Neural cell (in vitro differentiated cells): Measurements from ENCODE around the gene CDSN. TPM values are rescaled to one million over a fixed set of nuclear protein-coding genes. Genes with fewer than 3 reads are reported as not detected.
"Not testable (repeated sequence)": the region's sequence is repeated elsewhere in the genome, so short reads cannot be mapped to it uniquely, and the experiment has no call there.

ENCODE experiments used
- H2AFZ ChIP-seq: fragments of 200-600, 300-800 bp; sonication (generic), shearing (Covaris generic); 2 replicates; pipeline ENCODE4 v1.6.0; 2014; ENCODE audit warnings: low read depth, mild to moderate bottlenecking, antibody characterized with exemption, low read length, moderate library complexity
- H3F3A ChIP-seq: fragments of 200-600 bp; shearing (Covaris generic); 2 replicates; pipeline ENCODE4 v1.6.1; 2016; ENCODE audit warnings: mild to moderate bottlenecking, moderate library complexity, mixed read lengths, antibody characterized with exemption, low read length; ENCODE audit not compliant: insufficient read depth, poor library complexity, severe bottlenecking
- H3K27ac ChIP-seq: fragments of 200-600, 300-800 bp; sonication (generic), shearing (Covaris generic); 2 replicates; pipeline ENCODE4 v1.5.1; 2014; ENCODE audit warnings: mild to moderate bottlenecking, low read length, moderate library complexity
- H3K27me3 ChIP-seq: fragments of 300-800, 200-600 bp; sonication (generic), shearing (Covaris generic); 2 replicates; pipeline ENCODE4 v1.6.0; 2014; ENCODE audit warnings: mild to moderate bottlenecking, low read depth, low read length, moderate library complexity; ENCODE audit not compliant: insufficient read depth
- H3K36me3 ChIP-seq: fragments of 300-800, 200-600 bp; sonication (generic), shearing (Covaris generic); 2 replicates; pipeline ENCODE4 v1.5.1; 2014; ENCODE audit warnings: mild to moderate bottlenecking, antibody characterized with exemption, low read length, moderate library complexity; ENCODE audit not compliant: insufficient read depth
- H3K4me2 ChIP-seq: fragments of 300-800, 200-600 bp; sonication (generic), shearing (Covaris generic); 2 replicates; pipeline ENCODE4 v1.6.0; 2014; ENCODE audit warnings: mild to moderate bottlenecking, low read length
- H3K4me3 ChIP-seq: fragments of 300-800, 200-600 bp; sonication (generic), shearing (Covaris generic); 2 replicates; pipeline ENCODE4 v1.5.1; 2014; ENCODE audit warnings: mild to moderate bottlenecking, low read length, moderate library complexity
- H3K79me2 ChIP-seq: fragments of 200-600 bp; shearing (Covaris generic); replicated peaks from 2 replicates; pipeline ENCODE4 v1.6.0; 2014; ENCODE audit warnings: mild to moderate bottlenecking, low read length, moderate library complexity; ENCODE audit not compliant: insufficient read depth
- H3K9ac ChIP-seq: fragments of 300-800, 200-600 bp; sonication (generic), shearing (Covaris generic); 2 replicates; pipeline ENCODE4 v1.6.1; 2016; ENCODE audit warnings: mild to moderate bottlenecking, low read length, mixed read lengths
- H3K9me2 ChIP-seq: fragments of 200-600 bp; shearing (Covaris generic); 2 replicates; pipeline ENCODE4 v1.6.1; 2016; ENCODE audit warnings: mild to moderate bottlenecking, low read length, mixed read lengths; ENCODE audit not compliant: insufficient read depth
- H3K9me3 ChIP-seq: fragments of 200-600, 300-800 bp; sonication (generic), shearing (Covaris generic); 2 replicates; pipeline ENCODE4 v1.6.1; 2016; ENCODE audit warnings: mild to moderate bottlenecking, mixed run types, low read length, moderate library complexity, mixed read lengths
- H4K20me1 ChIP-seq: fragments of 200-600 bp; shearing (Covaris generic); 2 replicates; pipeline ENCODE4 v1.6.1; 2016; ENCODE audit warnings: mild to moderate bottlenecking, mixed run types; ENCODE audit not compliant: insufficient read depth
- EP300 ChIP-seq: fragments of 450-650 bp; conservative IDR thresholded peaks from 2 replicates; pipeline ENCODE4 v1.6.1; 2014; ENCODE audit warnings: antibody characterized with exemption, mild to moderate bottlenecking, moderate library complexity; ENCODE audit not compliant: poor library complexity, severe bottlenecking
- EZH2 ChIP-seq: fragments of 200-600, 300-800 bp; shearing (Covaris generic), sonication (generic); IDR thresholded peaks from 2 replicates; pipeline ENCODE4 v1.6.1; 2014; ENCODE audit warnings: antibody characterized with exemption, low read length, borderline replicate concordance, mild to moderate bottlenecking; ENCODE audit not compliant: insufficient read depth, poor library complexity, severe bottlenecking
- MXI1 ChIP-seq: fragments of 450-650 bp; conservative IDR thresholded peaks from 2 replicates; pipeline ENCODE4 v1.6.1; 2014; ENCODE audit warnings: antibody characterized with exemption, mild to moderate bottlenecking; ENCODE audit not compliant: poor library complexity, severe bottlenecking
- POLR2AphosphoS5 ChIP-seq: IDR thresholded peaks from 2 replicates; pipeline ENCODE4 v1.6.1; 2012
- RAD21 ChIP-seq: fragments of 450-650 bp; conservative IDR thresholded peaks from 2 replicates; pipeline ENCODE4 v1.6.1; 2014; ENCODE audit warnings: antibody characterized with exemption, mild to moderate bottlenecking, moderate library complexity
- SMC3 ChIP-seq: fragments of 450-650 bp; conservative IDR thresholded peaks from 2 replicates; pipeline ENCODE4 v1.6.1; 2014; ENCODE audit warnings: antibody characterized with exemption, mild to moderate bottlenecking, moderate library complexity; ENCODE audit not compliant: poor library complexity
- TAF1 ChIP-seq: IDR thresholded peaks from 2 replicates; pipeline ENCODE4 v1.6.1; 2012; ENCODE audit warnings: low read depth
- polyA plus RNA-seq: library from polyadenylated mRNA; depleted of rRNA; stranded (reverse); fragments of >200 nt; gene quantifications from 2 replicates; pipeline ENCODE4 v1.2.3, GENCODE V29; 2014
- TF ChIP-seq, protein P1 (sequence below): fragments of 450-650 bp; IDR thresholded peaks from 2 replicates; pipeline ENCODE4 v1.5.1; 2014; ENCODE audit warnings: antibody characterized with exemption, mild to moderate bottlenecking, moderate library complexity; ENCODE audit not compliant: poor library complexity, severe bottlenecking
- TF ChIP-seq, protein P2 (sequence below): IDR thresholded peaks from 2 replicates; pipeline ENCODE4 v1.6.1; 2012; ENCODE audit warnings: borderline replicate concordance

The CDSN gene
- polyA plus RNA-seq, 1 donor from 2014 or later: not detected

DNA sequence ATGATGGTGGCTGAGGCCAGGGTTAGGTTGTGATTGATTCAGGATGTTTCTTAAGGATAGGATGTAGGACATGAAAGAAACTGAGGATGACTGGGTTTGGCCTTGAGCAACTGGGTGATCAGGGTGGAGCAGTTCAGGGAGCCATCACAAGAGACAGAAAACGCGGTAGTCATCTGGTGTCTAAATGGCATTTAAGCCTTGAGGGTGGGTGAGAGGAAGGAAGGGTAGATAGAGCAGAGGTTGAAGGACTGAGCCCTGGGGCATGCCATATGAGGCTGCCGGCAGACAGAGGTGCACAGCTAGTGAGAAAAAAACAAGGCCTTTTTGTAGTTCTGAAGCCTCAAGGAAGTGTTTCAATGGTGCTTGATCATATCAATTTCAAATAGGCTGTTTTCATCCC lies 48.4 kb upstream of the CDSN start:
- Histone ChIP-seq H3K27me3 (no peaks in the 10 kb centered on the region), H4K20me1 (no peaks in the 10 kb centered on the region), H3K4me3 (no peak overlapping the region), H2AFZ (no peak overlapping the region), H3K4me2 (no peak overlapping the region), H3K9me3 (no peaks in the 10 kb centered on the region), H3K36me3 (no peaks in the 10 kb centered on the region), H3K9ac (no peak overlapping the region), H3K9me2 (no peaks in the 10 kb centered on the region), H3F3A (no peaks in the 10 kb centered on the region), H3K27ac (no peak overlapping the region), H3K79me2 (no peaks in the 10 kb centered on the region)
- TF ChIP-seq, protein P1, sequence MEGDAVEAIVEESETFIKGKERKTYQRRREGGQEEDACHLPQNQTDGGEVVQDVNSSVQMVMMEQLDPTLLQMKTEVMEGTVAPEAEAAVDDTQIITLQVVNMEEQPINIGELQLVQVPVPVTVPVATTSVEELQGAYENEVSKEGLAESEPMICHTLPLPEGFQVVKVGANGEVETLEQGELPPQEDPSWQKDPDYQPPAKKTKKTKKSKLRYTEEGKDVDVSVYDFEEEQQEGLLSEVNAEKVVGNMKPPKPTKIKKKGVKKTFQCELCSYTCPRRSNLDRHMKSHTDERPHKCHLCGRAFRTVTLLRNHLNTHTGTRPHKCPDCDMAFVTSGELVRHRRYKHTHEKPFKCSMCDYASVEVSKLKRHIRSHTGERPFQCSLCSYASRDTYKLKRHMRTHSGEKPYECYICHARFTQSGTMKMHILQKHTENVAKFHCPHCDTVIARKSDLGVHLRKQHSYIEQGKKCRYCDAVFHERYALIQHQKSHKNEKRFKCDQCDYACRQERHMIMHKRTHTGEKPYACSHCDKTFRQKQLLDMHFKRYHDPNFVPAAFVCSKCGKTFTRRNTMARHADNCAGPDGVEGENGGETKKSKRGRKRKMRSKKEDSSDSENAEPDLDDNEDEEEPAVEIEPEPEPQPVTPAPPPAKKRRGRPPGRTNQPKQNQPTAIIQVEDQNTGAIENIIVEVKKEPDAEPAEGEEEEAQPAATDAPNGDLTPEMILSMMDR: no peak
- TF ChIP-seq EP300 (no peak), SMC3 (no peak), EZH2 (no peak), MXI1 (no peak), POLR2AphosphoS5 (no peak), RAD21 (no peak), TAF1 (no peak)
- TF ChIP-seq, protein P2, sequence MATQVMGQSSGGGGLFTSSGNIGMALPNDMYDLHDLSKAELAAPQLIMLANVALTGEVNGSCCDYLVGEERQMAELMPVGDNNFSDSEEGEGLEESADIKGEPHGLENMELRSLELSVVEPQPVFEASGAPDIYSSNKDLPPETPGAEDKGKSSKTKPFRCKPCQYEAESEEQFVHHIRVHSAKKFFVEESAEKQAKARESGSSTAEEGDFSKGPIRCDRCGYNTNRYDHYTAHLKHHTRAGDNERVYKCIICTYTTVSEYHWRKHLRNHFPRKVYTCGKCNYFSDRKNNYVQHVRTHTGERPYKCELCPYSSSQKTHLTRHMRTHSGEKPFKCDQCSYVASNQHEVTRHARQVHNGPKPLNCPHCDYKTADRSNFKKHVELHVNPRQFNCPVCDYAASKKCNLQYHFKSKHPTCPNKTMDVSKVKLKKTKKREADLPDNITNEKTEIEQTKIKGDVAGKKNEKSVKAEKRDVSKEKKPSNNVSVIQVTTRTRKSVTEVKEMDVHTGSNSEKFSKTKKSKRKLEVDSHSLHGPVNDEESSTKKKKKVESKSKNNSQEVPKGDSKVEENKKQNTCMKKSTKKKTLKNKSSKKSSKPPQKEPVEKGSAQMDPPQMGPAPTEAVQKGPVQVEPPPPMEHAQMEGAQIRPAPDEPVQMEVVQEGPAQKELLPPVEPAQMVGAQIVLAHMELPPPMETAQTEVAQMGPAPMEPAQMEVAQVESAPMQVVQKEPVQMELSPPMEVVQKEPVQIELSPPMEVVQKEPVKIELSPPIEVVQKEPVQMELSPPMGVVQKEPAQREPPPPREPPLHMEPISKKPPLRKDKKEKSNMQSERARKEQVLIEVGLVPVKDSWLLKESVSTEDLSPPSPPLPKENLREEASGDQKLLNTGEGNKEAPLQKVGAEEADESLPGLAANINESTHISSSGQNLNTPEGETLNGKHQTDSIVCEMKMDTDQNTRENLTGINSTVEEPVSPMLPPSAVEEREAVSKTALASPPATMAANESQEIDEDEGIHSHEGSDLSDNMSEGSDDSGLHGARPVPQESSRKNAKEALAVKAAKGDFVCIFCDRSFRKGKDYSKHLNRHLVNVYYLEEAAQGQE: no peak

DNA sequence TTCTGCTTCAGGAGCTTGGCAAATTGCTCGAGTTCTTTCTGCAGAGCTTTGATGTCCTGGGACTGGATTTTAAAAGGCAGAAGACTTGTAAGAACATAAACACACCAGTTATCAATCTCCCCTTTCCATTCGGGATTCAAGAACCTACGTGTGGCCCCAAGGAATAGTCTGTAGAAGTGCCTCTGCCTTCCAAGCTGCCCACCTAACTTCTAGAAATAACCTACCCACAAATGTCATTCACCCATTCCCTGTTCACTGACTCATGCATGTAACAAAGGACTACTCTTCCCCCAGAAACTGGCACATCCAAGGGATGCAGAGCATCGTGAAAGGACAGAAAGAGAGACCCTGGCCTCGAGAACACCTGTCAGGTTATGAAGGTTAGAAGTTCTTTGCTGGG lies 45.7 kb upstream of the CDSN start:
- H2AFZ ChIP-seq: no peak overlapping the region
- no peak overlapping the region for H3K4me2 ChIP-seq
- no peak overlapping the region for H3K9ac ChIP-seq
- no peaks in the 10 kb centered on the region for H3K27me3 ChIP-seq
- no peaks in the 10 kb centered on the region for H4K20me1 ChIP-seq
- no peak overlapping the region for H3K4me3 ChIP-seq
- no peak overlapping the region for H3K27ac ChIP-seq
- H3K9me2 ChIP-seq: no peaks in the 10 kb centered on the region
- H3K36me3 ChIP-seq: no peaks in the 10 kb centered on the region
- no peaks in the 10 kb centered on the region for H3K79me2 ChIP-seq
- TF ChIP-seq, protein P1: no peak
- no peak for TF ChIP-seq SMC3
- TF ChIP-seq TAF1: no peak
- TF ChIP-seq RAD21: no peak
- TF ChIP-seq, protein P2: no peak
- TF ChIP-seq EP300: no peak
- TF ChIP-seq POLR2AphosphoS5: no peak
- no peak for TF ChIP-seq MXI1
- no peak for TF ChIP-seq EZH2
- H3K9me3 ChIP-seq: no peaks in the 10 kb centered on the region
- H3F3A ChIP-seq: no peaks in the 10 kb centered on the region

DNA sequence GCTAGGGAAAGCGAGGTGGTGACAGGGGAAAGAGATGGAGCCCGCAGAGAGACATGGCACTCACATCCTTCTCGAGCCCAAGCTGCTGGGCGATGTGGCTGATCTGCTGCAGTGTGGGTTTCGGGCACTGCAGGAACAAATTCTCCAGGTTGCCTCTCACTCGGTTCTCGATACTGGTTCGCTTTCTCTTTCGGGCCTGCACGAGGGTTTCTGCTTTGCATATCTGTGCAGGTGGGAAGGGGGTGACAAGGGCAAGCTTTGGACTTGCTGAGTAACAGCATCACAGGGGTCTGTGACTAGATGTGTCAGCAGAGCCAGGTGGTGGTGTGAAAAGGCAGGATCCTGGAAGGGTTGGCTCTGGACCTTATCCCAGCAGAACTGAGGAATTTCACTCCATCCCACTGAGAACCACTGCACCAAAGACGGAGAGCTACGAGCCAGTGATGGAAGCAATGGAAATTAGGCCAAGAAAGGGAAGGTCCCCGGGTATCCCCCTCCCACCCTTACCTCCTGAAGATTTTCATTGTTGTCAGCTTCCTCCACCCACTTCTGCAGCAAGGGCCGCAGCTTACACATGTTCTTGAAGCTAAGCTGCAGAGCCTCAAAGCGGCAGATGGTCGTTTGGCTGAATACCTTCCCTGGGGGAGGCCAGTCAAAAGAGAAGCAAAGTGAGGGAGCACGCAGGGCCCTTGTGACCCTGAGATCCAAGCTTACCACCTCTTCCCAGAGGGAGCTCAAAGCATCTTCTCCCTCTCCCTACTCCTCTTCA lies 45.0 kb upstream of the CDSN start:
- not testable (repeated sequence) for H4K20me1 ChIP-seq, H3K9ac ChIP-seq, H3K4me2 ChIP-seq, H3K79me2 ChIP-seq, H3K4me3 ChIP-seq, H2AFZ ChIP-seq, H3F3A ChIP-seq, H3K9me3 ChIP-seq, H3K36me3 ChIP-seq, H3K9me2 ChIP-seq, H3K27ac ChIP-seq, H3K27me3 ChIP-seq
